GM20000 (cell line): ENCODE results near the gene DCAF11.
A peak's percentile ranks its signal among the peaks of the same experiment; 100 is the strongest.

ENCODE experiments used
- DNase-seq: peaks from one replicate; pipeline ENCODE4 v3.0.0; 2012; ENCODE audit warnings: low spot score
- TF ChIP-seq, protein P1 (sequence below): IDR thresholded peaks from 2 replicates; pipeline ENCODE4 v1.5.1; 2012; ENCODE audit warnings: mild to moderate bottlenecking, control low read depth; ENCODE audit errors: extremely low read depth, missing control alignments

DCAF11 gene

GRCh38 chr14:24135584-24135833 is 20.9 kb downstream of the DCAF11 start:
- no peak for DNase-seq
- TF ChIP-seq, protein P1, sequence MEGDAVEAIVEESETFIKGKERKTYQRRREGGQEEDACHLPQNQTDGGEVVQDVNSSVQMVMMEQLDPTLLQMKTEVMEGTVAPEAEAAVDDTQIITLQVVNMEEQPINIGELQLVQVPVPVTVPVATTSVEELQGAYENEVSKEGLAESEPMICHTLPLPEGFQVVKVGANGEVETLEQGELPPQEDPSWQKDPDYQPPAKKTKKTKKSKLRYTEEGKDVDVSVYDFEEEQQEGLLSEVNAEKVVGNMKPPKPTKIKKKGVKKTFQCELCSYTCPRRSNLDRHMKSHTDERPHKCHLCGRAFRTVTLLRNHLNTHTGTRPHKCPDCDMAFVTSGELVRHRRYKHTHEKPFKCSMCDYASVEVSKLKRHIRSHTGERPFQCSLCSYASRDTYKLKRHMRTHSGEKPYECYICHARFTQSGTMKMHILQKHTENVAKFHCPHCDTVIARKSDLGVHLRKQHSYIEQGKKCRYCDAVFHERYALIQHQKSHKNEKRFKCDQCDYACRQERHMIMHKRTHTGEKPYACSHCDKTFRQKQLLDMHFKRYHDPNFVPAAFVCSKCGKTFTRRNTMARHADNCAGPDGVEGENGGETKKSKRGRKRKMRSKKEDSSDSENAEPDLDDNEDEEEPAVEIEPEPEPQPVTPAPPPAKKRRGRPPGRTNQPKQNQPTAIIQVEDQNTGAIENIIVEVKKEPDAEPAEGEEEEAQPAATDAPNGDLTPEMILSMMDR: no peak

- DNase-seq: peak; percentile 98
- TF ChIP-seq, protein P1: no peak
These were observed 21.5 kb downstream of the DCAF11 start, which contains the start of gene PSME1 for GRCh38 chr14:24135834-24136683. TSS of gene PSME1 (plus strand) at chr14:24136194. CDS start at chr14:24136263, 69 bp downstream.

DNA sequence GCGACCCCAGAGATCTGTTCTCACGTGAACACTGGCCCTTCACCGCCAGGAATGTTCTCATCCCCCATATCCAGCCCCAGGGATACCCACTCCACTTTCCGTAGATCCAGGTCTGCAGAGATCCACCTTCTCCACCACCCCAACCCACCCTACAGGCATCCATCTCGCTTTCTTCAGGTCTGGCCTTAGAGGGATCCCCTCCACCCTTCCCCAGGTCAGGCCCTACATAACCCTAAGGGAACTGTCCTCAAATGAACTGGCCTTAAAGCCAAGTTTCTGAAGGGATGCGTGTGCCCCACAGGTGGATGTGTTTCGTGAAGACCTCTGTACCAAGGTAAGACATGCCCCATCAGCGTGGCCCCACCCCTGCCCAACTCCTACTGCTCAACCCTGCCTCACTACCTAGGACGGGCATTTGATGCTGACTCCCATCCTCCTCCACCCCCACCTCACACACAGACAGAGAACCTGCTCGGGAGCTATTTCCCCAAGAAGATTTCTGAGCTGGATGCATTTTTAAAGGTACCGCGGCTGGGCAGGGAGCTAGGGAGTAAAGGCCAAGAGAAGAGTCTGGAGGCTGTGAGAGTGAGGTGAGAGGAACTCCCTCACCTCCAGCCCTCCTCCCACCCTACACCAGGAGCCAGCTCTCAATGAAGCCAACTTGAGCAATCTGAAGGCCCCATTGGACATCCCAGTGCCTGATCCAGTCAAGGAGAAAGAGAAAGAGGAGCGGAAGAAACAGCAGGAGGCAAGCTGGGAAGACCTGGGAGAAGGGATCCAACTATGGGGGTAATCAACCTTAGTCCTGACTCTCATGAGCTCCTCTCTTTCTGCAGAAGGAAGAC is 22.3 kb downstream of the DCAF11 start:
- TF ChIP-seq, protein P1: no peak
- DNase-seq: no peak

DNA sequence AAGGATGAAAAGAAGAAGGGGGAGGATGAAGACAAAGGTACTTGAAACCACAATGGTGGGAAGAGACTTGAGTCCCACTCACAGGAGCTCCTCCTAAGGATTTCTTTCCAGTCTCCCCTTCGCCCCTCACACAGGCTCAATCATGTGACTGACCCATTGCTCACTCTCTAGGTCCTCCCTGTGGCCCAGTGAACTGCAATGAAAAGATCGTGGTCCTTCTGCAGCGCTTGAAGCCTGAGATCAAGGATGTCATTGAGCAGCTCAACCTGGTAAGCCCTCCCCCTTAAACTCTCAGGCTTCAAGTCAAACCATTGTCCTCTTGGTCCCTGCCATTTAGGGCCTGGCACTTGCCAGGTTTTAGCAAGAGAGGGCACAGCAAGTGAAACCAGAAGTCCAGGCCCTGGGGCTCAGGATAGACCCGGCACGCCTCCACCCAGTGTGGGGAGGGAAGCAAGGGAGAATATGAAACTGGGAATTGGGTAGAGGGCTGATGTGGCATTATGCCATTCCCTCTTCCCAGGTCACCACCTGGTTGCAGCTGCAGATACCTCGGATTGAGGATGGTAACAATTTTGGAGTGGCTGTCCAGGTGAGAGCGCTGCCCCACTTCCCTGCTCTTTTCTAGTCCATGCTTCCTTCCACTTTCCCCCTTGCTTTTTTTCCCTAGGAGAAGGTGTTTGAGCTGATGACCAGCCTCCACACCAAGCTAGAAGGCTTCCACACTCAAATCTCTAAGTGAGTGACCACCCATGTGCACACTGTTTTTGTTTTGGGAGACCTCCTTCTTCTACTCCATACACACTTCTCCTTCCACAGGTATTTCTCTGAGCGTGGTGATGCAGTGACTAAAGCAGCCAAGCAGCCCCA is 23.2 kb downstream of the DCAF11 start:
- no peak for DNase-seq
- TF ChIP-seq, protein P1: no peak

DNA sequence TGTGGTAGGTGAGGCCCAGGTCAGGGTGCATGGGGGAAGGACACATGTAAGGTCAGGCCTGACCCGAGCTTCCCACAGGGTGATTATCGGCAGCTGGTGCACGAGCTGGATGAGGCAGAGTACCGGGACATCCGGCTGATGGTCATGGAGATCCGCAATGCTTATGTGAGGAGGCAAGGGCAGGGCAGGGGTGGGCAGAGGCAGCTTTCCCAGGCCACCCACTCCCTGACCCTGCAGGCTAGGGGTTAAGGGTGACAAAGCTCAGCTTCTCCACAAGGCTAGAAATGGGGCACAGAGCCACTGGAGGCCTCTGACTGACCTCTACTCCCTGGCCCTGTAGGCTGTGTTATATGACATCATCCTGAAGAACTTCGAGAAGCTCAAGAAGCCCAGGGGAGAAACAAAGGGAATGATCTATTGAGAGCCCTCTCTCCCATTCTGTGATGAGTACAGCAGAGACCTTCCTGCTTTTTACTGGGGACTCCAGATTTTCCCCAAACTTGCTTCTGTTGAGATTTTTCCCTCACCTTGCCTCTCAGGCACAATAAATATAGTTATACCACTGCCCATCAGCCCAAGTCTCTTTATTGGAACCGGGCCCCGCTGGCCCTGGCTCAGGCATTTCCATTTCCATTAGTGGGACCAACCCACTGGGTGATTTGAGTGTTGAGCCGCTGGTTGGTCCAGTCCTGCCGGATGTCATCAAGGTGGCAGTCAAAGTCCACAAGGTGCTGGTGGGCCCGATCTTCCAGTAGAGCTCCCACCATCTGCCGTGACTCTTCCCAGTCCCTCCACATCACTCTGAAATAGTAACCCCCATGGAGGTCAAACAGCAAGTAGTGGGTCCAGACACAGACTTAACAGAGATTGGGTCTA is 24.1 kb downstream of the DCAF11 start:
- no peak for DNase-seq
- TF ChIP-seq, protein P1: no peak

DNA sequence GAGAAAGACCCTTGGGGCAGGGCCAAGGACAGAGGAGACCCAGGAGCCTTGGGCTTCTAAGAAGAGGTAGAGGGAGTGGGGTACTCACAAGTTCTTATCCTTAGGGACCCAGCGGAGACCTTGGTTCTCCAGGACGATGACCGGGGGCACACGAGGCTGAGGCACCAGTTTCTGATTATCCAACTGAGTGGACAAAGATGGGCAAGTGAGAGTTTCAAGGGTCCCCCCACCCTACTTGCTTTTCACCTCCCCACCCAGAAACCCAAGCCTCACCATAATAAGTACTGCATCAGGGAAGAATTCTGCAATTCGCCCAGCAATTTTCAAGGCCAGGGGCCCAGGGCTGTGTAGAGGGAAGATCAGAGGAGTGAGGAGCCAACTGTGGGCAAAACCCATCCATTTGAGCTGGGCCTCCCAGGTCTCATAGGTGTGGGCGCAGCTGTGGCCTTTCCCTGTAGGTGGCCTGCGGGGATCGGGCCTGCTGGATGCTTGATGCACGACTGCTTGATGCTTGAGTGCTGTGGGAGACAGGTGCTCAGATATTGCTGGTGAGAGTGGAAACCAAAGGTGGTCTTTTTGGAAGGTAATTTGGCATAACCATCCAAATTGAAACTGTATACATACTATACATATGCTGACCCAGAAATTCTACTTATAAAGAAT is 24.8 kb downstream of the DCAF11 start:
- TF ChIP-seq, protein P1: no peak
- no peak for DNase-seq
